HG03066 (cell line): ENCODE results near the gene PIEZO1.
"Not testable (repeated sequence)": the region's sequence is repeated elsewhere in the genome, so short reads cannot be mapped to it uniquely, and the experiment has no call there.

ENCODE experiments used
- ATAC-seq: cut with Tn5 transposase; IDR thresholded peaks from one replicate; pipeline ENCODE4 v1.9.1; 2021; ENCODE audit warnings: low read depth; ENCODE audit not compliant: unreplicated experiment

The PIEZO1 gene

GRCh38 chr16:88784074-88784855 is 755 bp downstream of the PIEZO1 start:
- ATAC-seq: no peak

- no peak for ATAC-seq
Observed at GRCh38 chr16:88783391-88784073, 1.5 kb downstream of the PIEZO1 start.

- ATAC-seq: no peak
Observed at GRCh38 chr16:88782454-88783390, 2.3 kb downstream of the PIEZO1 start.

GRCh38 chr16:88781140-88782077 is 3.6 kb downstream of the PIEZO1 start:
- peak; percentile 45 for ATAC-seq

- ATAC-seq: no peak
Observed at GRCh38 chr16:88780142-88781062, 4.6 kb downstream of the PIEZO1 start.

- no peak for ATAC-seq
Observed at GRCh38 chr16:88779406-88780141, 5.4 kb downstream of the PIEZO1 start.

GRCh38 chr16:88778541-88779065 is 6.4 kb downstream of the PIEZO1 start:
- no peak for ATAC-seq

GRCh38 chr16:88778271-88778525 is 6.8 kb downstream of the PIEZO1 start:
- no peak for ATAC-seq

- no peak for ATAC-seq
Observed at GRCh38 chr16:88777471-88778270, 7.3 kb downstream of the PIEZO1 start.

GRCh38 chr16:88775825-88776224 is 9.2 kb downstream of the PIEZO1 start:
- ATAC-seq: no peak

- ATAC-seq: no peak
Observed at GRCh38 chr16:88774544-88775393, 10.3 kb downstream of the PIEZO1 start.

- ATAC-seq: no peak
Observed at GRCh38 chr16:88773812-88774291, 11.2 kb downstream of the PIEZO1 start.

GRCh38 chr16:88772871-88773811 is 11.9 kb downstream of the PIEZO1 start:
- ATAC-seq: no peak

GRCh38 chr16:88771781-88772180 is 13.2 kb downstream of the PIEZO1 start:
- ATAC-seq: not testable (repeated sequence)

GRCh38 chr16:88771294-88771772 is 13.7 kb downstream of the PIEZO1 start:
- no peak for ATAC-seq
